NCI-H524 treated with DMSO at 0.1 percent for 48 hours (cell line): Measurements from ENCODE around the gene GPR119.
A peak's percentile ranks its signal among the peaks of the same experiment; 100 is the strongest.
"Not testable (repeated sequence)": the region's sequence is repeated elsewhere in the genome, so short reads cannot be mapped to it uniquely, and the experiment has no call there.

Experiments
- DNase-seq: peaks from one replicate; lab custom pipeline; 2025; lab: John Stamatoyannopoulos, UW

Gene GPR119

GRCh38 chrX:130385520-130385919 lies at the start of gene GPR119:
Gene GPR119 (minus strand): TSS chrX:130385674. CDS start chrX:130385447, 227 bp downstream.
- DNase-seq, result no peak

- DNase-seq, result not testable (repeated sequence)
Observed at GRCh38 chrX:130429236-130429635, 43.8 kb upstream of the GPR119 start.

- DNase-seq, result no peak
Observed at GRCh38 chrX:130426531-130426930, 41.1 kb upstream of the GPR119 start.

- no peak for DNase-seq
Observed at GRCh38 chrX:130419263-130419662, 33.8 kb upstream of the GPR119 start.

- DNase-seq, result no peak
Observed at GRCh38 chrX:130418740-130419139, 33.3 kb upstream of the GPR119 start.

- DNase-seq, result no peak
Observed at GRCh38 chrX:130418066-130418465, 32.6 kb upstream of the GPR119 start.

- DNase-seq, result no peak
Observed at GRCh38 chrX:130416785-130417184, 31.3 kb upstream of the GPR119 start.

GRCh38 chrX:130415201-130415600 lies 29.7 kb upstream of the GPR119 start:
- DNase-seq, result no peak

- DNase-seq, result no peak
Observed at GRCh38 chrX:130414800-130415199, 29.3 kb upstream of the GPR119 start.

- DNase-seq, result no peak
Observed at GRCh38 chrX:130413415-130413814, 27.9 kb upstream of the GPR119 start.

- no peak for DNase-seq
Observed at GRCh38 chrX:130402208-130402684, 16.8 kb upstream of the GPR119 start.

GRCh38 chrX:130401415-130402207 lies 16.1 kb upstream of the GPR119 start, which contains the start of gene RBMX2:
Gene RBMX2 (plus strand): TSS chrX:130401987. CDS start chrX:130402033, 46 bp downstream.
- DNase-seq, result peak; percentile 22

GRCh38 chrX:130395341-130395740 lies 9.9 kb upstream of the GPR119 start:
- DNase-seq, result peak; percentile 76

GRCh38 chrX:130393451-130394074 lies 8.1 kb upstream of the GPR119 start:
- peak; percentile 2 for DNase-seq

GRCh38 chrX:130386408-130386808 lies 934 bp upstream of the GPR119 start:
- DNase-seq, result no peak

GRCh38 chrX:130378024-130378669 lies 7.3 kb downstream of the GPR119 start:
- DNase-seq, result peak; percentile 80

- DNase-seq, result no peak
Observed at GRCh38 chrX:130376077-130376476, 9.4 kb downstream of the GPR119 start.

GRCh38 chrX:130352050-130352449 lies 33.4 kb downstream of the GPR119 start:
- not testable (repeated sequence) for DNase-seq

GRCh38 chrX:130351567-130351966 lies 33.9 kb downstream of the GPR119 start:
- no peak for DNase-seq

- DNase-seq, result no peak
Observed at GRCh38 chrX:130347321-130347720, 38.2 kb downstream of the GPR119 start.

GRCh38 chrX:130343411-130343810 lies 42.1 kb downstream of the GPR119 start:
- no peak for DNase-seq

- DNase-seq, result no peak
Observed at GRCh38 chrX:130340271-130340670, 45.2 kb downstream of the GPR119 start.
